Astrocyte (in vitro differentiated cells and primary cell): ENCODE results near the gene RSF1. TPM values are rescaled to one million over a fixed set of nuclear protein-coding genes. Genes with fewer than 3 reads are reported as not detected.
"Not testable (repeated sequence)": the region's sequence is repeated elsewhere in the genome, so short reads cannot be mapped to it uniquely, and the experiment has no call there.

Source experiments
- DNase-seq: peaks from one replicate; pipeline ENCODE4 v3.0.0-alpha.2; 2010; ENCODE audit warnings: low read depth
- FAIRE-seq: peaks from 2 replicates; lab custom pipeline; 2011; peaks lifted over from hg19 to GRCh38; lab: Jason Lieb, UNC
- H2AFZ ChIP-seq: 2 replicates; pipeline ENCODE4 v1.6.0; 2012; ENCODE audit warnings: low read depth, low read length, inconsistent platforms
- H3K27ac ChIP-seq: 2 replicates; pipeline ENCODE4 v1.5.1; 2011; ENCODE audit warnings: low read depth, low read length, inconsistent platforms
- H3K27me3 ChIP-seq: 2 replicates; pipeline ENCODE4 v1.6.0; 2011; ENCODE audit warnings: low read length, inconsistent platforms; ENCODE audit not compliant: insufficient read depth
- H3K36me3 ChIP-seq: 2 replicates; pipeline ENCODE4 v1.5.1; 2011; ENCODE audit warnings: low read length, inconsistent platforms; ENCODE audit not compliant: insufficient read depth
- H3K4me1 ChIP-seq: 2 replicates; pipeline ENCODE4 v1.5.1; 2011; ENCODE audit warnings: low read length, inconsistent platforms; ENCODE audit not compliant: insufficient read depth
- H3K4me2 ChIP-seq: 2 replicates; pipeline ENCODE4 v1.6.0; 2012; ENCODE audit warnings: low read length, inconsistent platforms
- H3K4me3 ChIP-seq: 2 replicates; pipeline ENCODE4 v1.5.1; 2011; ENCODE audit warnings: low read depth, mild to moderate bottlenecking, low read length, inconsistent platforms; ENCODE audit not compliant: insufficient read depth
- H3K79me2 ChIP-seq: 2 replicates; pipeline ENCODE4 v1.6.0; 2012; ENCODE audit warnings: mild to moderate bottlenecking, low read length, inconsistent platforms; ENCODE audit not compliant: insufficient read depth
- H3K9ac ChIP-seq: 2 replicates; pipeline ENCODE4 v1.6.0; 2012; ENCODE audit warnings: mild to moderate bottlenecking, low read length, inconsistent platforms
- H3K9me3 ChIP-seq: 2 replicates; pipeline ENCODE4 v1.5.1; 2012; ENCODE audit warnings: low read depth, mild to moderate bottlenecking, low read length, inconsistent platforms; ENCODE audit not compliant: insufficient read depth
- H4K20me1 ChIP-seq: 2 replicates; pipeline ENCODE4 v1.6.0; 2012; ENCODE audit warnings: low read length, inconsistent platforms; ENCODE audit not compliant: insufficient read depth
- H3K27ac Mint-ChIP-seq: one replicate; pipeline ENCODE4 v1.8.0; 2021; ENCODE audit warnings: mild to moderate bottlenecking, mixed read lengths; ENCODE audit not compliant: unreplicated experiment
- H3K27me3 Mint-ChIP-seq: one replicate; pipeline ENCODE4 v1.8.0; 2021; ENCODE audit warnings: low read depth, mixed read lengths; ENCODE audit not compliant: unreplicated experiment
- H3K36me3 Mint-ChIP-seq: one replicate; pipeline ENCODE4 v1.8.0; 2021; ENCODE audit warnings: low read depth, mixed read lengths; ENCODE audit not compliant: unreplicated experiment
- H3K4me1 Mint-ChIP-seq: one replicate; pipeline ENCODE4 v1.8.0; 2021; ENCODE audit warnings: low read depth, mixed read lengths; ENCODE audit not compliant: unreplicated experiment
- H3K4me3 Mint-ChIP-seq: one replicate; pipeline ENCODE4 v1.8.0; 2021; ENCODE audit warnings: mild to moderate bottlenecking, moderate library complexity, mixed read lengths; ENCODE audit not compliant: unreplicated experiment
- H3K9me3 Mint-ChIP-seq: one replicate; pipeline ENCODE4 v1.8.0; 2021; ENCODE audit warnings: mild to moderate bottlenecking, mixed read lengths; ENCODE audit not compliant: unreplicated experiment
- CTCF ChIP-seq: IDR thresholded peaks from 2 replicates; pipeline ENCODE4 v1.5.1; 2011; ENCODE audit warnings: low read depth, mild to moderate bottlenecking, inconsistent platforms, low read length, moderate library complexity; ENCODE audit not compliant: insufficient read depth
- EZH2 ChIP-seq: IDR thresholded peaks from 2 replicates; pipeline ENCODE4 v1.6.1; 2012; ENCODE audit warnings: mild to moderate bottlenecking, low read length, inconsistent platforms; ENCODE audit not compliant: insufficient read depth
- total RNA-seq: library from RNA; stranded (reverse); gene quantifications from 2 replicates; pipeline ENCODE4 v1.2.1, GENCODE V29; 2021

The RSF1 gene
- total RNA-seq, 1 donor from 2014 or later = 84.0 TPM

- H3K36me3 Mint-ChIP-seq = peaks cover 45% of the 10 kb centered on the region
- Histone ChIP-seq H4K20me1 (no peaks in the 10 kb centered on the region), H3K4me2 (no peak overlapping the region), H3K79me2 (no peaks in the 10 kb centered on the region), H3K27me3 (no peaks in the 10 kb centered on the region), H3K4me1 (no peaks in the 10 kb centered on the region), H2AFZ (no peak overlapping the region), H3K9ac (no peak overlapping the region), H3K27ac (no peak overlapping the region), H3K4me3 (no peak overlapping the region), H3K36me3 (peaks cover 6% of the 10 kb centered on the region), H3K9me3 (peaks cover 9% of the 10 kb centered on the region)
- DNase-seq = no peak
- peaks cover 22% of the 10 kb centered on the region for H3K9me3 Mint-ChIP-seq
- H3K4me3 Mint-ChIP-seq = no peak overlapping the region
- TF ChIP-seq CTCF = no peak
- TF ChIP-seq EZH2 = no peak
- no peak overlapping the region for H3K27ac Mint-ChIP-seq
- H3K4me1 Mint-ChIP-seq = no peaks in the 10 kb centered on the region
- FAIRE-seq = no peak
- no peaks in the 10 kb centered on the region for H3K27me3 Mint-ChIP-seq
Measured at GRCh38 chr11:77854838-77855237, 34.3 kb upstream of the RSF1 start.

GRCh38 chr11:77851503-77851902 lies 31.0 kb upstream of the RSF1 start:
- Mint-ChIP-seq H3K4me3 (no peak overlapping the region), H3K27ac (no peak overlapping the region), H3K27me3 (no peaks in the 10 kb centered on the region), H3K9me3 (peaks cover 21% of the 10 kb centered on the region), H3K4me1 (no peaks in the 10 kb centered on the region), H3K36me3 (peaks cover 49% of the 10 kb centered on the region)
- FAIRE-seq (no peak), DNase-seq (no peak)
- Histone ChIP-seq H3K4me1 (no peaks in the 10 kb centered on the region), H3K27ac (no peak overlapping the region), H3K9me3 (peaks cover 9% of the 10 kb centered on the region), H3K9ac (no peak overlapping the region), H3K4me3 (no peak overlapping the region), H3K27me3 (no peaks in the 10 kb centered on the region), H3K79me2 (no peaks in the 10 kb centered on the region), H4K20me1 (no peaks in the 10 kb centered on the region), H2AFZ (no peak overlapping the region), H3K36me3 (peaks cover 6% of the 10 kb centered on the region), H3K4me2 (no peak overlapping the region)
- TF ChIP-seq CTCF (no peak), EZH2 (no peak)

DNA sequence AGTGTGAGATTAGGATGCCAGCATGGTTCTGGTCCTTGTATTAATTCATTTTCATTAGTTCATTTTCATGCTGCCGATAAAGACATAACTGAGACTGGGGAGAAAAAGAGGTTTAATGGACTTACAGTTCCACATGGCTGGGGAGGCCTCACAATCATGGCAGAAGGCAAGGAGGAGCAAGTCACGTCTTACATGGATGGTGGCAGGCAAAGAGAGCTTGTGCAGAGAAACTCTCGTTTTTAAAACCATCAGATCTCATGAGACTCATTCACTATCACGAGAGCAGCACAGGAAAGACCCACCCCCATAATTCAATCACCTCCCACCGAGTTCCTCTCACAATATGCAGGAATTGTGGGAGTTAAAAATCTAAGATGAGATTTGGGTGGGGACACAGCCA lies 23.2 kb upstream of the RSF1 start:
- H4K20me1 ChIP-seq, H3K4me2 ChIP-seq, H3K4me1 Mint-ChIP-seq, H3K36me3 ChIP-seq, H3K9ac ChIP-seq, H3K9me3 Mint-ChIP-seq, H3K27me3 Mint-ChIP-seq, H3K27ac Mint-ChIP-seq, H3K79me2 ChIP-seq, H2AFZ ChIP-seq, H3K27me3 ChIP-seq, H3K9me3 ChIP-seq, H3K4me1 ChIP-seq, FAIRE-seq, H3K27ac ChIP-seq, DNase-seq, H3K4me3 ChIP-seq, H3K4me3 Mint-ChIP-seq: not testable (repeated sequence)
- peaks cover 46% of the 10 kb centered on the region for H3K36me3 Mint-ChIP-seq
